ENCODE data around the gene SDE2.
"Not testable (repeated sequence)": the region's sequence is repeated elsewhere in the genome, so short reads cannot be mapped to it uniquely, and the experiment has no call there.

The SDE2 gene

GRCh38 chr1:225974454-225974853, 24.7 kb downstream of the SDE2 start:
- CTCF ChIA-PET = interaction anchor here (0.9 to 2.0 kb wide), 5 partner anchors 23 to 500 kb away, joined by 3 to 8 read pairs (median 3); no protein-coding TSS in a partner anchor
- TF ChIP-seq SP1 (IDR thresholded peaks at IDR 0.05) = no peak
- TF ChIP-seq LEF1 (IDR thresholded peaks at IDR 0.05; ENCODE audit: borderline replicate concordance) = no peak
- no peak for TF ChIP-seq CTBP1 (IDR thresholded peaks at IDR 0.05; ENCODE audit: borderline replicate concordance)
- TF ChIP-seq ELF4 (IDR thresholded peaks at IDR 0.05) = no peak
- no peak for TF ChIP-seq L3MBTL2 (conservative IDR thresholded peaks at IDR 0.05)
- no peak for TF ChIP-seq PKNOX1 (IDR thresholded peaks at IDR 0.05)
- no peak for TF ChIP-seq SUZ12 (IDR thresholded peaks at IDR 0.05)
- TF ChIP-seq ZNF384 (IDR thresholded peaks at IDR 0.05) = no peak
- TF ChIP-seq TARDBP (IDR thresholded peaks at IDR 0.05) = no peak
- POLR2A ChIA-PET = interaction anchor here (1.0 to 1.5 kb wide), 3 partner anchors 92 to 197 kb away, joined by 3 to 4 read pairs (median 3); partner anchors contain the start of genes SRP9 and TMEM63A
- DNase-seq (ENCODE audit: extremely low spot score) = no peak

DNA sequence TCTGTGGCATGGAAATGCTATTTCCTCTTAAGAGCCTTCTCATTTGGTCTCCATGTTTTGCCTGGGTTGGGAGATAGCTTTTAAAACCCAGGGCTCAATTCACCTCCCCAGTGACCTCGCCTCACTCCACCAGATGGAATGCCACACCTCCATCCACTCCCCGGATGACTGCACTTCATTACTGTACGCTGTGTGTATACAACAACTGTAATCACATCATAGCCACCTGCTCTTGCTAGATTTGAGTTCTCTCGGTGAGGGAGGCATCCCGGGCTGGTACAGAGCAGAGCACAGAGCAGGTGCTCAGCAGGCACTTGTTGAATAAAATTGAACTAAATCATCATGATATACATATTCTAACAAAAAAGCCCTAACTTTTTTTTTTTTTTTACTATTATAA, 26.0 kb downstream of the SDE2 start:
- ChIA-PET CTCF (interaction anchor here (0.8 to 1.3 kb wide), 7 partner anchors 10 to 499 kb away, joined by 3 to 7 read pairs (median 3); no protein-coding TSS in a partner anchor), POLR2A (interaction anchor here (1.5 kb wide), 1 partner anchor 91 kb away, joined by 3 read pairs; the partner anchor contains the start of gene TMEM63A)
- no peak for DNase-seq (ENCODE audit: extremely low spot score)

DNA sequence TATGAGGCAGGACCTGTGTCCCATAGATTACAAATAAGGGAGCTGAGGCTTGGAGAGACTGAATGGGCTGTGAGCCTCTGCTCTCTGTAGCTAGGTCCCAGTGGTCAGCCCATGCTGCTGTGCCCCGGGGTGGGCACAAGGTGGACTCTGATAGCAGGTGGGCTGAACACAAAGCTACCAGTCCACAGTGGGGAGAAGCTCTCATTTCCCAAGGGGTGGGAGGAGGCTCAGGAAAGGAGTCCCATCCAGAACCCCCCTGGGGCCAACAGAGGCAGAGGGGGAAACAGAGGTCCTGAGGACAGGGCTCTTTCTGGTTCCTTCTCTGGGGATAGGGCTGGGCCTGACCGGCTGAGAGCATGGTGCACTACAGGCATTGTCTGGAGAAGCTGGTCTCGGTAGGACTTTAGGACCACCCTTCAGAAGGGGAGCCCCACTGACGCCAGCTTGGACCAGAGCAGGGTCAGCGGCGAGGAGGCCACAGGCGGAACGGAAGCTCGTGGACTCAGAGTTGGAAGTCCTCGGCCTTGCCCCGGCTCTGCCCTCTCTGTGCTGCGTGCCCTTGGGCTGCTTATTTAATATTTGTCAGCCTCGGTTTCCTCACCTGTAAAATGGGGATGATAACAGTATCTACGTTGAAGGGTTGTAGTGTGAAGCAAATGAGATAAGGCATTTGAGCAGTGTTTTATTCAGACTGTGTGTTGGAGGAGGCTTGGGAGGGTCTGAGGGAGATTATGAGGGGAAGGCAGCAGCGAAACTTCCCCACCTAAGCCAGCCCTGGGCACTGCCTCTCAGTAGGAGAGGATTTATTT, 26.6 kb downstream of the SDE2 start:
- CTCF ChIA-PET = interaction anchor here (0.8 to 1.3 kb wide), 7 partner anchors 10 to 498 kb away, joined by 3 to 7 read pairs (median 4); no protein-coding TSS in a partner anchor
- POLR2A ChIA-PET = interaction anchor here (1.5 kb wide), 1 partner anchor 90 kb away, joined by 3 read pairs; the partner anchor contains the start of gene TMEM63A
- TF ChIP-seq NFRKB (IDR thresholded peaks at IDR 0.05) (no peak), LEF1 (IDR thresholded peaks at IDR 0.05; ENCODE audit: borderline replicate concordance) (no peak), L3MBTL2 (conservative IDR thresholded peaks at IDR 0.05) (no peak), SUZ12 (IDR thresholded peaks at IDR 0.05) (no peak), SP1 (IDR thresholded peaks at IDR 0.05) (no peak), ARNT (IDR thresholded peaks at IDR 0.05) (no peak), FOXA1 (IDR thresholded peaks at IDR 0.05) (no peak), FOXM1 (IDR thresholded peaks at IDR 0.05; ENCODE audit: borderline replicate concordance) (no peak), TARDBP (IDR thresholded peaks at IDR 0.05) (no peak), HDGF (IDR thresholded peaks at IDR 0.05; ENCODE audit: borderline replicate concordance) (no peak), PKNOX1 (IDR thresholded peaks at IDR 0.05) (no peak), FOXK2 (IDR thresholded peaks at IDR 0.05) (no peak), BHLHE40 (IDR thresholded peaks at IDR 0.05; ENCODE audit: borderline replicate concordance) (no peak), ELF4 (IDR thresholded peaks at IDR 0.05) (no peak), ZNF384 (IDR thresholded peaks at IDR 0.05) (no peak)
- DNase-seq (ENCODE audit: extremely low spot score) = no peak

More for the DNA sequence above, 26.0 kb downstream of the SDE2 start:
- TF ChIP-seq SP1 (IDR thresholded peaks at IDR 0.05) (no peak), FOXM1 (IDR thresholded peaks at IDR 0.05; ENCODE audit: borderline replicate concordance) (no peak), LEF1 (IDR thresholded peaks at IDR 0.05; ENCODE audit: borderline replicate concordance) (no peak), SUZ12 (IDR thresholded peaks at IDR 0.05) (no peak), NFRKB (IDR thresholded peaks at IDR 0.05) (no peak), CTBP1 (IDR thresholded peaks at IDR 0.05; ENCODE audit: borderline replicate concordance) (no peak), ARNT (IDR thresholded peaks at IDR 0.05) (no peak)

DNA sequence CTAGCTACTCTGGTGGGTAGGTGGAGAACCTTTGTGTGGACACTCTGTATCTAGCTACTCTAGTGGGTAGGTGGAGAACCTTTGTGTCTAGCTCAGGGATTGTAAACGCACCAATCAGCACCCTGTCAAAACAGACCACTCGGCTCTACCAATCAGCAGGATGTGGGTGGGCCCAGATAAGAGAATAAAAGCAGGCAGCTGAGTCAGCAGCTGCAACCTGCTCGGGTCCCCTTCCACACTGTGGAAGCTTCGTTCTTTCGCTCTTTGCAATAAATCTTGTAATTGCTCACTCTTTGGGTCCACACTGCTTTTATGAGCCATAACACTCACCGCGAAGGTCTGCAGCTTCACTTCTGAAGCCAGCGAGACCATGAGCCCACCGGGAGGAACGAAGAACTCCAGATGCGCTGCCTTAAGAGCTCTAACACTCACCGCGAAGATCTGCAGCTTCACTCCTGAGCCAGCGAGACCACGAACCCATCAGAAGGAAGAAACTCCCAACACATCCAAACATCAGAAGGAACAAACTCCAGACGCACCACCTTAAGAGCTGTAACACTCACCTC, 28.5 kb downstream of the SDE2 start:
- DNase-seq (ENCODE audit: extremely low spot score); POLR2A ChIA-PET: not testable (repeated sequence)
- CTCF ChIA-PET = interaction anchor here (0.5 to 0.8 kb wide), 3 partner anchors 8 to 54 kb away, joined by 3 to 5 read pairs (median 4); no protein-coding TSS in a partner anchor

DNA sequence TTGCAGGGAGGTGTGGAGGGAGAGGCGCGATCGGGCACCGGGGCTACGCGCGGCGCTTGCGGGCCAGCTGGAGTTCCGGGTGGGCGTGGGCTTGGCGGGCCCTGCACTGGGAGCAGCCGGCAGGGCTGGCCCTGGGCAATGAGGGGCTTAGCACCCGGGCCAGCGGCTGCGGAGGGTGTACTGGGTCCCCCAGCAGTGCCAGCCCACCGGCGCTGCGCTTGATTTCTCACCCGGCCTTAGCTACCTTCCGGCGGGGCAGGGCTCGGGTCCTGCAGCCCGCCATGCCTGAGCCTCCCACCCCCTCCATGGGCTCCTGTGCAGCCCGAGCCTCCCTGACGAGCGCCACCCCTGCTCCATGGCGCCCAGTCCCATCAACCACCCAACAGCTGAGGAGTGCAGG, 29.4 kb downstream of the SDE2 start:
- DNase-seq (ENCODE audit: extremely low spot score); POLR2A ChIA-PET: not testable (repeated sequence)
- CTCF ChIA-PET = interaction anchor here (0.5 kb wide), 1 partner anchor 55 kb away, joined by 4 read pairs; no protein-coding TSS in a partner anchor

- POLR2A ChIA-PET = no interaction called here
- TF ChIP-seq ZNF384 (IDR thresholded peaks at IDR 0.05) (no peak), FOXK2 (IDR thresholded peaks at IDR 0.05) (no peak), LEF1 (IDR thresholded peaks at IDR 0.05; ENCODE audit: borderline replicate concordance) (no peak), BHLHE40 (IDR thresholded peaks at IDR 0.05; ENCODE audit: borderline replicate concordance) (no peak), FOXA1 (IDR thresholded peaks at IDR 0.05) (no peak), HDGF (IDR thresholded peaks at IDR 0.05; ENCODE audit: borderline replicate concordance) (no peak), NFRKB (IDR thresholded peaks at IDR 0.05) (no peak), FOXM1 (IDR thresholded peaks at IDR 0.05; ENCODE audit: borderline replicate concordance) (no peak), TARDBP (IDR thresholded peaks at IDR 0.05) (no peak), CTBP1 (IDR thresholded peaks at IDR 0.05; ENCODE audit: borderline replicate concordance) (no peak), PKNOX1 (IDR thresholded peaks at IDR 0.05) (no peak), L3MBTL2 (conservative IDR thresholded peaks at IDR 0.05) (no peak)
- CTCF ChIA-PET = interaction anchor here (1.1 kb wide), 1 partner anchor 491 kb away, joined by 3 read pairs; no protein-coding TSS in a partner anchor
- no peak for DNase-seq (ENCODE audit: extremely low spot score)
Observed at GRCh38 chr1:225965231-225965630, 33.9 kb downstream of the SDE2 start.

Data from HEK293T (cell line).